CD4-positive, alpha-beta T cell treated with Interleukin-6 for 4 hours (primary cell): ENCODE data around the gene ABCD4.
A peak's percentile ranks its signal among the peaks of the same experiment; 100 is the strongest.

Source experiments
- DNase-seq: peaks from one replicate; pipeline ENCODE4 v3.0.0-alpha.2; 2020; ENCODE audit warnings: mixed read lengths

Gene ABCD4

DNA sequence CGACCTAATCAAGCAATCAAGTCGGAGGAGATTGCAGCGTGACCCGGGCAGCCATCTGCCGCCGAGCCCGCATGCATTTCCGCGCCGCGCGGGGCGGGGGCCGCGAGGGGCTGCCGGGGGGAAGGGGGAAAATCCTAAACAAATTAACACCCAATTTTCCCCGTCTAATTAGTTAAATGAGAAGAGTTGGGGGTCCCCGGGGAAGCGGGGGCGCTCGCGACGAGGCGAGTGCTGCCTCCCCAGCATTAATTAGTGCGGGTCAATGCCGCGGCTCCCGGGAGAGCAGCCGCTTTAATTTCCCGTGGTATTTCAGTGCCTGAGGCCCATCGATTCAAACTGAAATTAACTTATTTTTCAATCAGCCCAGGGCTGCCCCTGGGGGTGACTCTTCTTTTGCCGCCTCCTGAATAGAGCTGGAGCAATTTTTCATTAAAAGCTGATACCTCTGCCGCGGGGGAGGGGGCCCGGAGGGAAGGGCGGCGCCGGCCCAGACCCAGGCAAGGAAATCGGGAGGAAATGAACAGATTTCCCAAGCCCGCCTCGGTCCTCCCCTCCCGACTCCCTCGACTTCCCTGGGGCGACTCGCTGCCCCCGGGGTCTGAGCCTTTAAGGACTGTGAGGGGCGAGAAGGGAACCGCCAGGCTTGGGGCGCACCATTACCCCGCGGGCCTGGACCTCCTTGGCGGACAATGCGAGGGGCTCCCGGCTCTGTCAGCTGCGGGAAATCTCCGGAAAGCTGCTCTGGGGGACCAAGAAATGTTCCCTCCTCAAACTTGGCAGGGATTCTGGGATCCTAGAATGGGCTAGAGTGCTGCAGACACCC lies 44.6 kb downstream of the ABCD4 start:
- DNase-seq: no peak

DNA sequence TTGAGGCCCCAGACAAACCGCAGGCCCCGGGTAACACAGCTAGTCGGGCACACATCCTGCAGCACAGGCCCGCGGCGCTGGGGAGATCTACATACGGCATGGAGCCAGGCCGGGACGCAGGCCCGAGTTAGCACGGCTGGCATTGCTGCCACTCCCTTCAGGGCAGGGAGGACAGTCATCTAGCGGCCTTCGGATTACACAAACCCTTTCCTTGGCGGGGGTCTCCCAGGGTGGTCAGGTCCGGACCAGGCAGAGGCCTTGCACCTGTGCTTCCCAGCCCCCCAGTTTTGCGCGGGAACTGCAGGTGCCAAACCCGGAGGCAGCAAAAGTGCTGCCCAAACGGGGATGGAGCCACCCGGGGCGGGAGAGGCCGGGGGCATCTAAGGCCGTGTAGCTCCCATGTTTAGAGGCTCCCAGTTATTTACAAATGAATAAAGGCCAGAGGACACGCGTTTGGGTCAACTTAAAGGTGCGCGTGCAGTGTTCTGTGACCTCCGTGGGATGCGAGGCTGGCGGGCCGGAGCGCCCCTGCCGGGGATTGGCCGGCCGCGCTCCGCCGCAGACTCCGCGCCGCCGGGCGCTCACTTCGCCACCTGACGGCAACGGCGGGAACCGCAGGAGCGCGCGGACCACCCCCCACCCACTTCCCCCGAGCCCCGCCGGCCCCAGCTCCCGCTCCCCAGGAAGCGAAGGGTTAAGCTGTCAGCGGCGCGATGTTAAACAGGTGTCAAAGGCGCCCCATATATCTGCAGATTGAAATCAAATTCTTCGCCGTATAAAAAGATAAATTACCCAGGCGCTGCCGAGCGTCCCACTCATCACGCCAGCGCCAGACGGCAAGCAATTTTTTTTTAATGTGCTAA lies 45.4 kb downstream of the ABCD4 start:
- peak; percentile 73 for DNase-seq

DNA sequence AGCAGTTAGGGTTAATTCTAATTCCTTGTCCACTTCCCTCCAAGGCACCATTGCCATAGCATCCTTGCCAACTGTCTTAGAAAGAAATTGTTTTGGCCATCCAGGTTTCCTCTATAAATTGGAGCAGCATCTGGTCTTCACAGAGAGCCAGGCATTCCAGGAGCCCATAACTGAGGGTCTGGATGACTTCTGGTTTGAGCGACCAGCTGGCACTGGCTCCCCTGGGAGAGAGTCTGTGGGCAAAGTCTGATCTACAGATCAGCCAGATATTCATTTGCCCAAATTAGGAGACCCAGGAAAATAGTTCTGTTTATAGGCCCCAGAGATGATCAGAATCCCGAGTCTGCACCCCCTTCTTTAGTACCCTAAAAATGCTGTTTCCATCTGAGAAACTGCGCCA lies 47.5 kb downstream of the ABCD4 start:
- DNase-seq: no peak

DNA sequence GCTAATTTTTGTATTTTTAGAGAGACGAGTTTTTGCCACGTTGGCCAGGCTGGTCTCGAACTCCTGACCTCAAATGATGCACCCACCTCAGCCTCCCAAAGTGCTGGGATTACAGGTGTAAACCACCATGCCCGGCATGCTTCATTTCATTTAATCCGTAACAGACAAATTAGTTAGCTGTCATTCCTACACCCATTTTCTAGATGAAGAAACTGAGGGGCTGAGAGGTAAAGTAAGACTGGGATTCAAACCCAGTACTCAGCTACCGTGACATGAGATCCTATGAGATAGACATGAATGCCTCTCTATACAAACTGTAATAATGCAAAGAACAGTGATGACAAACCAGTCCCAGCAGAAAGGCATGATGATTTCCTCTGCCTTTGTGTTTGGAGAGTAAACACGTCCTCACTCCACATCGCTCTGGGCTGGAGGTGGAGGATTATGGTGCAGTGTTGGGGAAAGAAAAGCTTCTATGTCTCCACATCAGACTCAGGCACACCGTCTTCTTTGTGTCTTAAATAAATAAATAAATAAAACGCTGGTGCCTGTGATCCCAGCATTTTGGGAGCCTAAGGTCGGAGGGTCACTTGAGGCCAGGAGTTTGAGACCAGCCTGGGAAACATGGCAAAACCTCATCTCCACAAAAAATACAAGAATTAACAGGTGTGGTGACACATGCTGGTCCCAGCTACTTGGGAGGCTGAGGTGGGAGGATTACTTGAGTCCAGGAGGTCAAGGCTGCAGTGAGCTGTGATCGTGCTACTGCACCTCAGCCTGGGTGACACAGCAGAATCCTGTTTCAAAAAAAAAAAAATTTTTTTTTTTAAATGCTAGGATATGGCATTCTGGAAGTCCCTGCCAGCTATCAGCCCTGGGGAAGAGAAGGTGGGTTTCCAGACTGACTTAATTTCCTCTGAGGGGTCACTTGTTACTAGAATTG lies 53.0 kb downstream of the ABCD4 start:
- no peak for DNase-seq

DNA sequence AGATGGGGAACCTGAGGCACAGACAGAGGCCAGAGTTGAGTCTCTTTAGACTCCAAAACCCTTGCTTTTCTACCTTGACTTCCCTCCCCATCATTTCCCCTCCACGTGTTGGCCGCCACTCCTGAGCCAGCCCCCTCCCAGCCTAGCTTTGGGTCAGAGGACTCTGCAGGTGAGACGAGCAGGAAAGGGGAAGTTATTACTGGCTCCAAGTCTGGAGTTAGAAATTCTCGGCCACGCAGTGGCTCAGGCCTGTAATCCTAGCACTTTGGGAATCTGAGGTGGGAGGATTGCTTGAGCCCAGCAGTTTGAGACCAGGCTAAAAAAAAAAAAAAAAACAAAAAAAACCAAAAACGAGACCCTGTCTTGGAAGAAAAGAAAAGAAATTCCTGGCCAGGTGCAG lies 54.7 kb downstream of the ABCD4 start:
- DNase-seq: no peak

DNA sequence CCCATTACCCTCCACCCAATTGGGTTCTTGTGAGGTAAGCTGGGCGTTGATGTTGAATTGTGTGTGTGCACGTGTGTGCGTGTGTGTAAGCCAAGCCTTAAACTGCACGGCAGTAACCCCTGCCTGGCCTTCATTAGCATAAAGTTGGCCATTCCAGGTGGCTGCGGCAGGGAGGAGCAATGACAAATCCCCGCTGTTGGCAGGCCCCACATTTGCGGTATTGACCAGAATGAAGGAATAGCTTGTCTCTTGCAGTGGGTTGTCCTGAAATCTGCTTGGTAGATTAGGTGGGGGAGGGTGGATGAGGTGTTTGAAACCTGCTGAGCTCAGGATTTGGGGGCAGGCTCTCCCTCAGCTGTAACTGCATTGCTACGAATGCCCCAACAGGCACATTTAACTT lies 56.2 kb downstream of the ABCD4 start:
- DNase-seq: no peak

DNA sequence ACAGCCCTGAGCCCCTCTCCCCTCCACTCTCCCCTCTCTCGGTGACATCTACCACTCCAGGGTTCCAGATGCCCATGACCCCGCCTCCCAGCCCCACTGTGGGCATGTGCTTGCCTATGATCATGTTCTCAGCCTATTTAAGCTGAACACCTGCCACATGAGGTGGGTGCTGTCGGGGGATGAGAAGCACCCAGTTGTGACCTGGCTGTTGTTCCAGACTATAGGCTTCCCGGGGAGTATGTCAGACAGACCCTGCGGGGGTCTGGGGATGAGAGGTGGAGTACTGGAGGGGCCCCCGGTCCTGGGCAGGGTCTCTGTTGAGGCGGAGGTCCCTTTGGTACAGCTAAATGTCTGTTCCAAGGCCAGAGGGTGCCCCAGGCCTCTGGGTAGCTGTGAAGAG lies 57.4 kb downstream of the ABCD4 start:
- DNase-seq: no peak

DNA sequence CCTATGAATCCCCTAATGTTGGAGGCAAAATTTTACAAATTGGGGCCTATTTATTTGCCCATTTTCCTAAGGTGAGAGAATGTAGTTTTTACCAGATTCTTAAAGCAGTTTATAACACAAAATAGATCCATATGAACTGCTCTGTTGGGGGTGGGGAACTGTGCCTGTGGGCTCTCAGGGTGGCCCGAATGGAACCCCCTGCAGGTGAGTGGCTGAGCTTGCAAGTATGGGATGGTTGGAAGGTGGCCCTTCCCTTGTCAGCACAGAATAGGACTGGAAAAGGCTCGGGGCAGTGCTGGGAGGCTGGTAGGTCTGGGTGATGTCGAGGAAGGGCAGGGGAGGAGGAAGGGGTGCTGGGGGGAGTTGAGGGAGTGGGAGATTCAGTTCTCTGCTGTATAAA lies 58.6 kb downstream of the ABCD4 start:
- no peak for DNase-seq

DNA sequence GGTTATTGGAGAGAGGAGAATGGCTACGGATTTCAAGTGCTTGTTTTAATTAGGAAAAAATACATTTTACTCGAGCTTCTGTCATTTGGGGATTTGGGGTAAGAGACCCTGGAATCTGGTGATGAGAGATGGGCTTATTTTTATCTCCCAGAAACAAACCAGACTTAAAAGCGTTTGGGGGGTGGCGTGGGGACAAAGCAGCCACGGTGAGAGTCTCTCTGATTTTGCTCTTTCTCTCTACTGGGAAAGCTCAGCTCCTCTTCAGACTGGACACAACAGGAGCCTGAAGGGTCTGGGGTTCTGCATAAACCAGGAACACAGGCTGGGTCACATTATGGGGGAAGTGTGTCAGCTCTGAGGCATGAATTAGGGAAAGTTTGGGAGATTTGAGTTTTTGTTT lies 59.7 kb downstream of the ABCD4 start:
- DNase-seq: no peak

DNA sequence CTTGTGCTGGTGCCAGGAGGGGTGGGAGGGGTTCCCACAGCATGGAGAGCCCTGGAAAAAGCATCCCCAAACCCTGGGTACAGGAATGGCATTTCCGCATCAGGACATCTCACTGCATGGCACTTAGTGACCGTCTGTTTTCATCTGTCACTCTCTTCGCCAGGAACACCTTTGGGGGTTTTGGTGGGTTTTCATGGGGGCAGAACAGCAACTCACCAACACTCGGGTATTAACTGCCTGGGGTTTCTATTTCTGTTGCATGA lies 60.0 kb downstream of the ABCD4 start:
- no peak for DNase-seq

DNA sequence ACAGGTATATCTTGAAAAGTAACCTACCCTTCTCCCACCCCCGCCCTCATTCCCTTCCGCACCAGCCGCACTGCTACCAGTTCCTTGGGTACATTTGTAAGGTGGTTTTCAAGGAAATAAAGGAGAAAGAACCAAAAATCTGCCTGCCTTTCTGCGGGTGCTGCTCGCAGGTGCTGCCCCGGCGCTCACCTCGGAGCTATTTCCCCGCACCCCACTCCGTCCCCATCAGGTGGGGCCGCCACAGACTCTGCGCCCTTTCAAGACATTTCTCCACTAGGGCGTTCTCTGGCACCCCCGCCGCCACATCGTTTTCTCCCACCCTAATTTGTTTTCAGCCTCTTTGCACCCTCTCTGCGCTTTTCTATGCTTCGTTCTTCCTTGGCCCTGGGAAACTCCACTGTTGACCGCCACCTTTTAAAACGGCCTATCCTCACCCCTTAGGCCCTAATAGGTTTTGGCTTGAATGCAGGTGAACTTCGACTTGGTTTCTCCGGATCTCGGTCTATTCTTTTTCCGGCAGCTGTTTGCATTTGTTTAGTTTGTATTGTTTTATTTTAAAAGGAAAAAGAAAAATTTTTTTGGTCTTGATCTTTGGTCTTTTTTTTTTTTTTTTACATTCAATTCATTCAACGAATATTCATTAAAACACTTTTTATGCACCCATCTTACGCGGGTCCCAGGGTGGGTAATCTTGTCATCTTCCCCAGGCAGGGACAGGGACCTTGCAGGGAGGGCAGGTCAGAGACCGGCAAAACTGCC lies 60.5 kb downstream of the ABCD4 start:
- DNase-seq: no peak

DNA sequence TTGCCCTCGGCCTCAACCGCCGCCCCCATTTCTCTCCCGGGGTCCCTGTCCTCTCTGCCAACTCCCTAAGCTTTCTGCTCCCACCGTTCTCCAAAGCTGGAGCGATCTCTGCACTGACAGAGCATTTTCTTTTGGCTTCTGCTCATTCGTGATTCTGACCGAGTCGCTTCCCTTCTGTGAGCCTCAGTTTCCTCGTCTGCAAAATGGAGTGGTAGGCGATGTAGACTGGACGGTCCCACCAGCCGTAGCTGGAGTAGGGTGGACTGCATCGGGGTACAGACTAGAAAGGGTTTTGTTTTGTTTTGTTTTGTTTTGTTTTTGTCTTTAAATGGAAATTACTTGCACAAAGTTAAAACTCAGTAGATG lies 61.1 kb downstream of the ABCD4 start:
- DNase-seq: no peak

DNA sequence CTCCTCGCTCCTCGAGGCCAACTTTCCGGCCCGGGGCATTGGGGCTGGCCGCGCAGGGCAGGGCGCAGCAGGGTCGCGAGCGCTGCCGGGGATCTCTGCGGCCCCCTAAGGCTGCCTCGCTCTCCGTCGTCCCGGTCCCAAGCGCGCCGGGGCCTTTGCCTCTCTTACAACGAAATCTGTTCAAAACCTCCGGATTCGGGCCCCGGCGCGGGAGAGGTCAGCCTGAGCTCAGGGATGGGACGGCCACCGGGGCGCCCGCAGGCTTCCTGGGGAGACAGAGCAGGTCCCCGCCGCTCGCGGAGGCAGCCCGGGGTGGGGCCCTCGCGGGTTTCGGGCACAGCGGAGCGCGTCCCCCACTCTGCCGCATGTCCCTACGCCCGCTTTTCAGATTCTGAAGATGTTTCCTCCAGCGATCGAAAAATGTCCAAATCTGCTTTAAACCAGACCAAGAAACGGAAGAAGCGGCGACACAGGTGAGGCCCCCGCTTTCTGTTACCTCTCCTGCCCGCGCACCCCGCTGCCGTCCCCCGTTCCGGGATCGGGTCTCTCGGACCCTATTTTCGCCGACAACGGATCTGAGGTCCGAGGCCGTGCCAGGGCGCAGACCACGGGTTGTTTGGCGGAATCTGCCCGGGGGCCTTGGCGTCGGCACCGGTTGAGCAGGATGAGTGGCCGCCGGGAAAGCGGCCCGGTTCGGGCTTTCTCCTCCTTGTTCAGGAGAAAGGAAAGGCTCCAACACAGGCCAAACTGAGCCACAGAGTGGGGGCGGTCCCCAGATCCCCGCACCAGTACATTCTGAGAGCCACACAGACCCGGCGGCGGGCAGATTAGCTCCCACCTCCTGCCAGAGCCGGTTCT lies 61.7 kb downstream of the ABCD4 start:
- no peak for DNase-seq

DNA sequence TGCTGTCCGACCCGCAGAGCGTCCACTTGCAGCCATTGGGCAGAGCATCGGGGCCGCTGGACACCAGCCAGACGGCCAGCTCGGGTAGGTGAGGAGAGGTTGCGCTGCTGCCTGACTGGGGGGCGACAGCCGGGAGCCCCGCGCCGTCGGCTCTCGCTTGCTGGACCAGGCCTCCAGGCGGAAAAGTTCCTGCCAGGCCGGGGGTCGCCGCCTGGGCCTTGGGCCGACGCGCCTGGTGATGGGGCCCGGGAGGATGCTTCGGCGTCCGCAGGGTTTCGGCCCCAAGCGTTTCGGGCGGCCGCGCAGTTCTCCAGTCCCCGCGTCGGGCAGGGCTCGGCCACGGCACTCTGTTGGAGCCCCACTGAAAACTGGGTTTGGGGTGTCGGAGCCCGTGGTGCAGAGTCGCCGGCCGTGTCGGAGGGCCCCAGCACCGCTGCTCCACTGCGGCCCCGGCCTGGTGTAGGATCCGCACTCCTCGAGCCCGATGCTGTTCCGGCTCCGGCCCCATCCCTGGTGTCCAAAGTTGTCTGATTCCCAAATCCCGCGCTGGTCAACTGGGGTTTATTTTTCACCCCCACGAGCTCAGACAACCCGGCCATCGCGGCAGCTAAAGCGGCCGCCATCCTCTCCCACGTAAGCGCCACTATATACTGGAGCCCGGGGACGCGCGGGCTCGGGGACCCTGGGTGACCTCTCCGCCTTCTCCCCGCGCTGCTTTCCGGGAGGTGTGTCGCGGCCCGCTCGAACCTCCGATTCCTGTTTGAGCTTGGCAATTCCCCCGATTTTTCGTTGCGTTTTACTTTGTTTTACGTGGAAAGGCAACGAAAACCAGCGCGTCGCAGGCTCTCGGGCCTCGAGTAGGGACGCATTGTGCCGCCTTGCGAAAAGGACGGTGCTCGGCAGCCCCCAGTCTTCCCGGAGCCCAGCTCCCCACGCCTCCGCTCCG lies 62.6 kb downstream of the ABCD4 start:
- no peak for DNase-seq

DNA sequence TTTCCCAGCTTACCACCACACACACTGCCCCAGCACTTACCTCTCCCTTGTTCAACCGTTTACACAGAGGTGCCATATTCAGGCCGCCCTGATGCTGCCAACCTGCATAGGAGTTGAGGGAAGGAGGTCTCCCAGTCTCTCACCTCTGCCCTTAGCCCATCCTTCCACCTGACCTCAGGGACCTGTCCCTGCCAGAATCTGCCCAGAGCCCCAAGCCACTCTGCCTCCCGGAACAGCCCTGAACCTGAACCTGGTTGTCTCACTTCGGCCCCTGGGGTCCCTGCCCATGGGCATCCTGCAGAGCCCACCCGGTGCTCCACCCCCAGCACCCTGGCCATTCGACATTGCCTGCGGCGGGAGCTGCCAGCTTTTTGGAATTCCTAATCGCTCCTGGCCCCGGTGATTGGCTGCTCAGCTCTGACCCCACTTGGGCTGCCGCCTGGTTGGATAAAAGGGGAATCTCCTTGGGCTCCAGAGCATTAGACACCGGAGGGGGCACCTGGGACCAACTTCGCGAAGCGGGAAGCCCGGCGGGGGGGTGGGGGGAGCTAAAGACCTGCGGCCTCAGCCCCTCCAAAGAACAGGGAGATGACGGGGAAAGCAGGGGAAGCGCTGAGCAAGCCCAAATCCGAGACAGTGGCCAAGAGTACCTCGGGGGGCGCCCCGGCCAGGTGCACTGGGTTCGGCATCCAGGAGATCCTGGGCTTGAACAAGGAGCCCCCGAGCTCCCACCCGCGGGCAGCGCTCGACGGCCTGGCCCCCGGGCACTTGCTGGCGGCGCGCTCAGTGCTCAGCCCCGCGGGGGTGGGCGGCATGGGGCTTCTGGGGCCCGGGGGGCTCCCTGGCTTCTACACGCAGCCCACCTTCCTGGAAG lies 63.5 kb downstream of the ABCD4 start, which contains the start of gene VSX2:
TSS of gene VSX2 (plus strand) at position 476 of the 874 bp plus-strand sequence. CDS start at position 589, 113 bp downstream.
- no peak for DNase-seq

DNA sequence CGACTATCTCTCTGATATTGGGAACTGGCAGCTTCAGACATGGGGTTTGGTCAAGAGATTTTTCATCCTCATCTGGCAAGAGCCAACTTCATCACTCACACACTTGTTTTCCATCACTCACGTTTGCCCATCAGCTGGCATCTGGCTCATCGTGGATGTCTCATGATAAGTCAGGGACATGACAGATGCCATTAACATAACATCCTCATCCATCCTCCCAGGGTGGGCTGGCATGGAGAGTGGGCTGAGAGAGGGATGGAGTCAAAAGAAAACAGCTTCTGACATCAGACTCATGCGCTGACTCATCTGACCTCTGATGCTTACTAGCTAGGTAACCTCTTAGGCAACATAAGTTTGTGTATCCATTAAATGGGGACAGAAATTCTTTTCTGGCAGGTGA lies 65.3 kb downstream of the ABCD4 start:
- DNase-seq: no peak
